Mesenchymal stem cell (in vitro differentiated cells and primary cell): ENCODE measurements around the gene GLT6D1.

Experiments used
- DNase-seq: peaks from one replicate; pipeline ENCODE4 v3.0.0-alpha.2; 2013
- H2AFZ ChIP-seq: one replicate; pipeline ENCODE4 v1.6.1; 2013; ENCODE audit warnings: low read depth, mild to moderate bottlenecking, control low read depth, inconsistent platforms, low read length, moderate library complexity
- H2AK5ac ChIP-seq: 2 replicates; pipeline ENCODE4 v1.6.1; 2013; ENCODE audit warnings: low read length, moderate library complexity, mild to moderate bottlenecking, inconsistent platforms; ENCODE audit not compliant: severe bottlenecking
- H2BK120ac ChIP-seq: one replicate; pipeline ENCODE4 v1.6.1; 2013; ENCODE audit warnings: low read depth, mild to moderate bottlenecking, inconsistent platforms, low read length, moderate library complexity
- H2BK12ac ChIP-seq, 2 experiments: one replicate each; pipeline ENCODE4 v1.6.1; 2013; ENCODE audit warnings: inconsistent platforms in 2 of 2, low read length in 2 of 2, mild to moderate bottlenecking in 2 of 2, moderate library complexity in 2 of 2, control low read depth in 1 of 2
- H2BK15ac ChIP-seq: one replicate; pipeline ENCODE4 v1.6.1; 2013; ENCODE audit warnings: mild to moderate bottlenecking, low read depth, inconsistent platforms; ENCODE audit not compliant: poor library complexity, severe bottlenecking
- H2BK5ac ChIP-seq: 2 replicates; pipeline ENCODE4 v1.6.1; 2013; ENCODE audit warnings: low read depth, mild to moderate bottlenecking, low read length, control low read depth, inconsistent platforms; ENCODE audit not compliant: poor library complexity, severe bottlenecking
- H3K14ac ChIP-seq, 2 experiments: one replicate each; pipeline ENCODE4 v1.6.1; 2013; ENCODE audit warnings: inconsistent platforms in 2 of 2, low read length in 2 of 2, control low read depth in 1 of 2, mild to moderate bottlenecking in 1 of 2, moderate library complexity in 1 of 2
- H3K18ac ChIP-seq, 2 experiments: one replicate each; pipeline ENCODE4 v1.6.1; 2013; ENCODE audit warnings: inconsistent platforms in 2 of 2, low read length in 2 of 2, control low read depth in 1 of 2, low read depth in 1 of 2, mild to moderate bottlenecking in 1 of 2
- H3K23ac ChIP-seq, 2 experiments: one replicate each; pipeline ENCODE4 v1.6.1; 2013; ENCODE audit warnings: inconsistent platforms in 2 of 2, low read length in 2 of 2, mild to moderate bottlenecking in 2 of 2, moderate library complexity in 2 of 2, control low read depth in 1 of 2
- H3K27ac ChIP-seq: 2 replicates; pipeline ENCODE4 v1.5.1; 2013; ENCODE audit warnings: mild to moderate bottlenecking, moderate library complexity, low read length, control low read depth, inconsistent platforms; ENCODE audit not compliant: poor library complexity, severe bottlenecking
- H3K27me3 ChIP-seq, 2 experiments: 2 replicates each; pipeline versions ENCODE4 v1.6.1 to v1.7.0; 2013; ENCODE audit warnings: low read length in 2 of 2, mild to moderate bottlenecking in 2 of 2, moderate library complexity in 2 of 2, control low read depth in 1 of 2, inconsistent platforms in 1 of 2; ENCODE audit not compliant: control insufficient read depth in 1 of 2, insufficient read depth in 1 of 2
- H3K36me3 ChIP-seq, 2 experiments: 2 replicates each; pipeline versions ENCODE4 v1.6.1 to v1.7.0; 2013; ENCODE audit warnings: low read length in 2 of 2, control low read depth in 1 of 2, inconsistent platforms in 1 of 2, low read depth in 1 of 2, mild to moderate bottlenecking in 1 of 2; ENCODE audit not compliant: insufficient read depth in 2 of 2, control insufficient read depth in 1 of 2
- H3K4ac ChIP-seq, 2 experiments: one replicate each; pipeline ENCODE4 v1.6.1; 2013; ENCODE audit warnings: inconsistent platforms in 2 of 2, low read length in 2 of 2, mild to moderate bottlenecking in 2 of 2, moderate library complexity in 2 of 2, control low read depth in 1 of 2, low read depth in 1 of 2
- H3K4me1 ChIP-seq: 2 replicates; pipeline ENCODE4 v1.6.1; 2013; ENCODE audit warnings: low read depth, low read length, control low read depth; ENCODE audit not compliant: control insufficient read depth, insufficient read depth
- H3K4me2 ChIP-seq: 2 replicates; pipeline ENCODE4 v1.6.1; 2013; ENCODE audit warnings: low read length, mild to moderate bottlenecking, inconsistent platforms; ENCODE audit not compliant: poor library complexity, severe bottlenecking
- H3K4me3 ChIP-seq, 2 experiments: 2 replicates each; pipeline versions ENCODE4 v1.5.1 to v1.7.0; 2013; ENCODE audit warnings: low read length in 2 of 2, mild to moderate bottlenecking in 2 of 2, control low read depth in 1 of 2, low read depth in 1 of 2; ENCODE audit not compliant: insufficient read depth in 1 of 2
- H3K79me1 ChIP-seq: replicated peaks from 2 replicates; pipeline ENCODE4 v1.6.1; 2013; ENCODE audit warnings: mild to moderate bottlenecking, control low read depth, low read length, inconsistent platforms; ENCODE audit not compliant: poor library complexity, severe bottlenecking
- H3K9ac ChIP-seq: 2 replicates; pipeline ENCODE4 v1.7.0; 2013; ENCODE audit warnings: mild to moderate bottlenecking, low read length, moderate library complexity
- H3K9me3 ChIP-seq: 2 replicates; pipeline ENCODE4 v1.7.0; 2013; ENCODE audit warnings: mild to moderate bottlenecking, low read length; ENCODE audit not compliant: control insufficient read depth
- H4K8ac ChIP-seq: one replicate; pipeline ENCODE4 v1.6.1; 2013; ENCODE audit warnings: inconsistent platforms, mild to moderate bottlenecking, low read length, moderate library complexity
- H4K91ac ChIP-seq: one replicate; pipeline ENCODE4 v1.6.1; 2013; ENCODE audit warnings: mild to moderate bottlenecking, low read length, inconsistent platforms
- whole genome bisulfite sequencing: methylation state at CpG from one replicate; pipeline ENCODE4 v1.1.7; 2013; ENCODE audit warnings: mixed read lengths; 5-methylcytosine and 5-hydroxymethylcytosine counted together

The GLT6D1 gene

DNA sequence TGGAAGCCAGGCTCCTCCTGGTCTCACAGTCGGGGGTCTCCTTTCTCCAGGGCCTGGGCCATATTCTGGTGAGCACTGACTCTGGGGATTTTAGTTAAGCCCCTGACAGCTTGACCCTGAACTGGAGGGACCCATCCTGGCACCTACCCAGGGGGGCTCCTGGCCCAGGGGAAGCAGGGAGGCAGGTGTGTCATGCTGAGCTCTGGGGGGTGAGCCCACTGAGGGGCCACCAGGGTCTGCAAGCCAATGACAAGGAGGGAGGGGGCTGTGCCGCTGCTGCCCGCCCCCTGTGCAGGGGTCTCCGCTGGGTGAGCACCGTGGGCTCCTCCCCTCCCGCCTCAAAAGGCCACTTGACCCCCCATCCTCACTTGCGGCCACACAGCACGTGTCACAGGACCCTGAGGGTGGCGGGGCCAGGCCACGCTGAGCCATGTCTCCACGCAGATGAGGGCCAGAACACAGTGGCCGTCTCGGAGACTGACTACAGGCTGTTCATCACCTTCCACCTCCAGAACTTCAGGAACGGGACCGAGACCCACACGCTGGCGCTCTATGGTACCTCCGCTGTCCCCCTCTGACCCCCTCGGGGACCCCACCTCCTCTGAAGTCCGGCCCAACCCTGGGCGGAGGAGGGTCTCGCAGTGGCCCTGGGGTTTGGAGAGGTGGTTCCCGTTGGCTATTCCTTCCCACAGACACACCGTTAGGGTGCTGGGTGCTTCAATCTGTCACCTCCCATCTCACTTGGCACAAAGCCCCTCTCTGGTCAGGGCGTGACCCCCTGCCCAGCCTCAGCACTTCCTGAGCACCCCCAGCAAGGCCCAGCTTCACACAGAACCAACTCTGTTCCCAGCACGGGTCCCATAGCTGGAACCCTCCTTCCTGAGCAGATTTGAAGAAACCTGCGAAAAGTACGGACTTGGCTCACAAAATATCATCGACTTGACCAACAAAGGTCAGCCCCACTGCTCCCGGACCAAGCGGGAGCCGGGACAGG is 25.8 kb upstream of the GLT6D1 start:
- 84% methylated on average over 32 of the region's 32 CpGs for WGBS
- H2AK5ac ChIP-seq, result no peak overlapping the region
- H3K4me2 ChIP-seq, result no peak overlapping the region
- H3K79me1 ChIP-seq, result no peaks in the 10 kb centered on the region
- H4K91ac ChIP-seq, result no peak overlapping the region
- peaks cover 0 to 3% of the 10 kb centered on the region in 2 experiments for H3K27me3 ChIP-seq
- H2BK5ac ChIP-seq, result no peak overlapping the region
- no peak for DNase-seq
- H3K9ac ChIP-seq, result no peak overlapping the region
- no peak overlapping the region for H4K8ac ChIP-seq
- no peak overlapping the region for H2BK120ac ChIP-seq
- H3K4me1 ChIP-seq, result no peaks in the 10 kb centered on the region
- H3K4me3 ChIP-seq, result no peak overlapping the region
- H3K27ac ChIP-seq, result no peak overlapping the region
- no peak overlapping the region for H3K4ac ChIP-seq
- no peak overlapping the region for H3K23ac ChIP-seq
- no peak overlapping the region for H2AFZ ChIP-seq
- no peak overlapping the region for H3K18ac ChIP-seq
- H3K9me3 ChIP-seq, result no peaks in the 10 kb centered on the region
- no peak overlapping the region for H2BK12ac ChIP-seq
- no peak overlapping the region for H2BK15ac ChIP-seq
- no peak overlapping the region for H3K14ac ChIP-seq
- H3K36me3 ChIP-seq, result no peaks in the 10 kb centered on the region

DNA sequence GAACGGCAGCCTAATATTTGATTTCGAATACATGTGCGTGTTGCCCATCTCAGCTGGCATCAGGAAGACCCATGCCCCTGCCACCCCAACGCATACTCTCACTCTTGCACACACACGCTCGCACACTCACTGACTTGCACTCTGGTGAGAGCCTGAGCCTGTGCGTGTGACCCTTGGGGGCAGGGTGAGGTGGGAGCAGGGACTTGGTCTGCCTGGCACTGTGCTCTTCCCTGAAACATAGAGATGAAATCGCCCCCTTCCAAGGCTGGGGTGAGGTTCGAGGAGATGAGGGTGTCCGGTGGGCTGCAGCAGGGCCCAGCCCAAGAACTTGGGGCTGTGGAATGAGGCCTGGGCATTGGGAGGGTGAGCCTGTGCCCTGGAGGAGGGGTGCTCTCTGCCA is 24.9 kb upstream of the GLT6D1 start:
- no peak overlapping the region for H3K18ac ChIP-seq
- no peak overlapping the region for H4K8ac ChIP-seq
- H3K27ac ChIP-seq, result no peak overlapping the region
- WGBS, result 89% methylated on average over 10 of the region's 10 CpGs
- H3K79me1 ChIP-seq, result no peaks in the 10 kb centered on the region
- DNase-seq, result no peak
- no peaks in the 10 kb centered on the region for H3K9me3 ChIP-seq
- no peak overlapping the region for H3K4ac ChIP-seq
- no peaks in the 10 kb centered on the region for H3K4me1 ChIP-seq
- no peak overlapping the region for H2AK5ac ChIP-seq
- H4K91ac ChIP-seq, result no peak overlapping the region
- H2BK12ac ChIP-seq, result no peak overlapping the region
- no peak overlapping the region for H3K9ac ChIP-seq
- no peaks in the 10 kb centered on the region for H3K36me3 ChIP-seq
- no peak overlapping the region for H2BK15ac ChIP-seq
- no peak overlapping the region for H3K14ac ChIP-seq
- H3K4me3 ChIP-seq, result peak overlapping the region in 1 of 2 experiments; percentile 10
- peaks cover 0 to 3% of the 10 kb centered on the region in 2 experiments for H3K27me3 ChIP-seq
- no peak overlapping the region for H3K23ac ChIP-seq
- H3K4me2 ChIP-seq, result no peak overlapping the region
- no peak overlapping the region for H2BK5ac ChIP-seq
- H2AFZ ChIP-seq, result no peak overlapping the region
- H2BK120ac ChIP-seq, result no peak overlapping the region

DNA sequence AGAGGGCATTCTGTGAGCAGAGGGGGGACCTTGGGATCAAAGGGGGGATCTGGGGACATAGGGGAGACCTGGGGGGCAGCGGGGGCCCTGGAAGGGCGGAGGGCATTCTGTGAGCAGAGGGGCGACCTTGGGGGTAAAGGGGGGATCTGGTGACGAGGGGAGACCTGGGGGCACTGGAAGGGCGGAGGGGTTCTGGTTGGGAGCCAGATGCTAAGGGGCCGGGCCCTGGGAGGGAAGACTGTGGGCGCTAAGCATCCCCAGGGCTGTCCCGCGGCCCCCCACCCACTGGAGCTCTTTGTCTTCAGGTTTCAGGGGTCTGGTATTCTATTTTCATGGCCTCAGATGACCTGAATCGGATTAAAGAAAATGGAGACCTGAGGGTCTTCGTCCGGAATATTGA is 24.5 kb upstream of the GLT6D1 start:
- DNase-seq, result no peak
- Histone ChIP-seq H3K4me2 (no peak overlapping the region), H2BK12ac (no peak overlapping the region), H2AK5ac (no peak overlapping the region), H3K23ac (no peak overlapping the region), H3K27ac (no peak overlapping the region), H3K79me1 (no peaks in the 10 kb centered on the region), H3K36me3 (no peaks in the 10 kb centered on the region), H3K27me3 (peaks cover 0 to 3% of the 10 kb centered on the region in 2 experiments), H2AFZ (no peak overlapping the region), H3K4me1 (no peaks in the 10 kb centered on the region), H4K8ac (no peak overlapping the region), H3K9ac (no peak overlapping the region), H3K14ac (no peak overlapping the region), H3K18ac (no peak overlapping the region), H2BK15ac (no peak overlapping the region), H3K4me3 (no peak overlapping the region), H2BK120ac (no peak overlapping the region), H4K91ac (no peak overlapping the region), H2BK5ac (no peak overlapping the region), H3K9me3 (no peaks in the 10 kb centered on the region), H3K4ac (no peak overlapping the region)
- 87% methylated on average over 12 of the region's 12 CpGs for WGBS

- H3K27me3 ChIP-seq, result peaks cover 0 to 3% of the 10 kb centered on the region in 2 experiments
- WGBS, result 75% methylated on average over 3 of the region's 3 CpGs
- DNase-seq, result no peak
- no peak overlapping the region for H3K4ac ChIP-seq
- no peaks in the 10 kb centered on the region for H3K36me3 ChIP-seq
- H2BK120ac ChIP-seq, result no peak overlapping the region
- H3K4me2 ChIP-seq, result no peak overlapping the region
- H3K23ac ChIP-seq, result no peak overlapping the region
- H4K91ac ChIP-seq, result no peak overlapping the region
- H2AFZ ChIP-seq, result no peak overlapping the region
- H2BK5ac ChIP-seq, result no peak overlapping the region
- no peak overlapping the region for H3K18ac ChIP-seq
- H3K9ac ChIP-seq, result no peak overlapping the region
- H2AK5ac ChIP-seq, result no peak overlapping the region
- H3K14ac ChIP-seq, result no peak overlapping the region
- no peaks in the 10 kb centered on the region for H3K79me1 ChIP-seq
- no peaks in the 10 kb centered on the region for H3K4me1 ChIP-seq
- no peaks in the 10 kb centered on the region for H3K9me3 ChIP-seq
- H3K27ac ChIP-seq, result no peak overlapping the region
- H3K4me3 ChIP-seq, result no peak overlapping the region
- no peak overlapping the region for H4K8ac ChIP-seq
- H2BK15ac ChIP-seq, result no peak overlapping the region
- no peak overlapping the region for H2BK12ac ChIP-seq
Measured at GRCh38 chr9:135663451-135663770, 24.1 kb upstream of the GLT6D1 start.
